Transverse colon (tissue), 4 donors: ENCODE measurements around the gene NKRF.

Experiments
- CTCF ChIP-seq, 5 experiments: fragments of 200-600 bp in 3 of 5; fragments of 450-650 bp in 2 of 5; sonication (generic) in 3 of 5; IDR thresholded peaks; 1 replicate in 2 of 5; 2 replicates in 3 of 5; pipeline ENCODE4 v1.5.1; 2016 to 2017; ENCODE audit warnings: antibody characterized with exemption in 5 of 5, inconsistent platforms in 3 of 5, mild to moderate bottlenecking in 2 of 5, moderate library complexity in 1 of 5
- EP300 ChIP-seq: sonication (generic); formaldehyde crosslinking; IDR thresholded peaks from one replicate; pipeline ENCODE4 v1.6.1; 2017; ENCODE audit warnings: antibody characterized with exemption, low read depth
- POLR2AphosphoS5 ChIP-seq, 3 donors: sonication (generic); formaldehyde crosslinking; IDR thresholded peaks; one replicate each; pipeline ENCODE4 v1.6.1; 2016; ENCODE audit warnings: antibody characterized with exemption in 3 of 3

GRCh38 chrX:119635179-119635578 is 29.0 kb upstream of the NKRF start:
- no peak for TF ChIP-seq CTCF (IDR thresholded peaks at IDR 0.05)
- TF ChIP-seq POLR2AphosphoS5 (IDR thresholded peaks at IDR 0.05): no peak
- no peak for TF ChIP-seq EP300
